LNCAP (cell line): ENCODE results near the gene CHD6.

Experiments
- TF ChIP-seq, protein P1 (sequence below): fragments of 450-650 bp; IDR thresholded peaks from 2 replicates; pipeline ENCODE4 v1.5.1; 2017; ENCODE audit warnings: mild to moderate bottlenecking

CHD6 gene

DNA sequence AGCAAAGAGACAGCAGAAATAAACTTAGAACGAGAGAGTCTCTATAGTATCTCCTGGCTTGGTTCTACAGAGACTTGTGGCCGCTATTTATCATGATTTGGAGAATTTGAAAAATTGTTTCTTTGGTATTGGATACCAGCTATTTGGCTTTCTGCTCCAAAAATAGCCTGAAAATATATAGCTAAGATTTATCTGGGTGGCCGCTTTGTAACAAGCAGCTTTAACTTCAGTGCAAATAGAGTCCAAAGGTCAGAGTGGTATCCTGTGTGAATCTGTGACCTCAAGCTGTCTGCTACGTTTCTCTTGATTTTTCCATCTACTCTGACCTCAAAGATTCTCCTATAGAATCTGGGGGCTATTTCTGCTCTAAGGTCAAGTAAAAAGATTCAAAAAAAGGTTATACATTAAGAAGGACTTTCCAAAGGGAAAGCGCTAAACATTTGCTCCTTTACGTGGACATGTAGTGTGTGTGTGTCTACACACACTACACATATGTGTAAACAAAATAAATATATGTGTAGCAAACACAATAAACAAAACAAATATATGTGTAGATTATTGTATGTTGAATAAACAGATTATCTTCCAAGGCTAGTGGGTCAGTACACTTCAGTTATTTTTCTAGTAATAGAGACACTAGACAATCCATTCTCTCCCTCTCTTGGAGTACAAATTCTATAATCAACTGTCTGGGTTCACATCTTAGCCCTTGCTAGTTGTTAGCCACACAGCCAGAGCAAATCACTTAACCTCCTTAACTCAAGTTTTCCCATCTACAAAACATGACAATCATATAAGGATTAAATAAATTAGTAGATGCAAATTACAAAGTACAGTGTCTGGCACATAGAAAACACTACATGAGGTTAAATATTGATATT lies 40.8 kb downstream of the CHD6 start:
- TF ChIP-seq, protein P1, sequence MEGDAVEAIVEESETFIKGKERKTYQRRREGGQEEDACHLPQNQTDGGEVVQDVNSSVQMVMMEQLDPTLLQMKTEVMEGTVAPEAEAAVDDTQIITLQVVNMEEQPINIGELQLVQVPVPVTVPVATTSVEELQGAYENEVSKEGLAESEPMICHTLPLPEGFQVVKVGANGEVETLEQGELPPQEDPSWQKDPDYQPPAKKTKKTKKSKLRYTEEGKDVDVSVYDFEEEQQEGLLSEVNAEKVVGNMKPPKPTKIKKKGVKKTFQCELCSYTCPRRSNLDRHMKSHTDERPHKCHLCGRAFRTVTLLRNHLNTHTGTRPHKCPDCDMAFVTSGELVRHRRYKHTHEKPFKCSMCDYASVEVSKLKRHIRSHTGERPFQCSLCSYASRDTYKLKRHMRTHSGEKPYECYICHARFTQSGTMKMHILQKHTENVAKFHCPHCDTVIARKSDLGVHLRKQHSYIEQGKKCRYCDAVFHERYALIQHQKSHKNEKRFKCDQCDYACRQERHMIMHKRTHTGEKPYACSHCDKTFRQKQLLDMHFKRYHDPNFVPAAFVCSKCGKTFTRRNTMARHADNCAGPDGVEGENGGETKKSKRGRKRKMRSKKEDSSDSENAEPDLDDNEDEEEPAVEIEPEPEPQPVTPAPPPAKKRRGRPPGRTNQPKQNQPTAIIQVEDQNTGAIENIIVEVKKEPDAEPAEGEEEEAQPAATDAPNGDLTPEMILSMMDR: no peak

DNA sequence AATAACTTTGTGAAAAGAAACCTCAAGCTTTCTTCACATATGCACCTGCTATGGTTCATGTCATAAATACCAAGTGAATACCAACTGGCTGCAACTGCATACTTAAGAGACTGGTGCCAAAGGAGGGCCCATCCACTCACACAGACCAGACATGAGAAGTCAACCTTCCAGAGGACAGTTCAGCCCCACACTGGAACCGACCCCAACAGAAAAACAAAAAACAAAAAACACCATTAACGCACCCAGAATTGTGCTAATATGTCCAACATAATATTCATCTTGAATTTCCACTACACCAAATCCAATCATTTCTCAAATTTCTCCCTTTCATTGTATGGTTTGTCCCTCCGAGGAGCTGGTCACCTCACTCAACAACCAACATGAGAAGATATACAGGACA lies 42.8 kb downstream of the CHD6 start:
- TF ChIP-seq, protein P1: no peak

DNA sequence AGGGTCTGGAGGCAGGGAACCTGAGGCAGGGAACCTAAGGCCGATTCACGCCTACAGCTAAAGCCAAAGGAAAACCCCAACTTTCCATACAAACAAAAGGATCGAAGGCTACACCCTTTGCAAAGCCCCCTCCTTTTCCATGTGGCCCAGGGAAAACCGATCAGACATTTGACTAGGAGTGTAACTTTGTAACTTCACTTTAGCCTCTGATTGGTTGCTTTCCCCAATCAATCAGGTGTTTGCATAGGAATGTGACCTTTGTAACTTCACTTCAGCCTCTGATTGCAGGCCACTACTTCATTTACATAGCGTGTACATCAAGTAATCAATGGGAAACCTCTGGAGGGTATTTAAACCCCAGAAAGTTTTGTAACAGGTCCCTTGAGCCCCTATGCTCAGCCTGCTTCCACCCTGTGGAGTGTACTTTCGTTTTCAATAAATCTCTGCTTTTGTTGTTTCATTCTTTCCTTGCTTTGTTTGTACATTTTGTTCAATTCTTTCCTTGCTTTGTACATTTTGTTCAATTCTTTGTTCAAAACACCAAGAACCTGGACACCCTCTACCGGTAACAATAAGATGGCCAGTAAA lies 43.3 kb downstream of the CHD6 start:
- TF ChIP-seq, protein P1: no peak

DNA sequence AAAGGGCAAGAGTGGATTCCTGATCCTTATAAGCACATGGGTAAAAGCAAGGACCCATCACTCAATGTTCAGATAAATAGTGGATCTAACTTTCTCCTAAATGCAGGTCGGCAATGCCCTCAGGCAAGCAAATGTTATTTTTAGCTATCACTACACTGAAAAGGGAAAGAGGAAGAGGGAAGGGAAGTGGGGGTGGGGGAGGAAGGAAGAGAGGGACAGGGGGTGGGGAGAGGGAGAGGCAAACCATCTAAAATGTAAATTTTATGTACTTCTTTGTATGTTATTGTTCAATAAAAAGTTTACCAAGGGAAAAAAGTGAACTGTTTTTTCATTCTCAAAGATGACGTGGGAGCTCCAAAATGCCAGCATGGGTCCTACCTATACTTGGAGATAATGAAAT lies 44.2 kb downstream of the CHD6 start:
- TF ChIP-seq, protein P1: no peak

DNA sequence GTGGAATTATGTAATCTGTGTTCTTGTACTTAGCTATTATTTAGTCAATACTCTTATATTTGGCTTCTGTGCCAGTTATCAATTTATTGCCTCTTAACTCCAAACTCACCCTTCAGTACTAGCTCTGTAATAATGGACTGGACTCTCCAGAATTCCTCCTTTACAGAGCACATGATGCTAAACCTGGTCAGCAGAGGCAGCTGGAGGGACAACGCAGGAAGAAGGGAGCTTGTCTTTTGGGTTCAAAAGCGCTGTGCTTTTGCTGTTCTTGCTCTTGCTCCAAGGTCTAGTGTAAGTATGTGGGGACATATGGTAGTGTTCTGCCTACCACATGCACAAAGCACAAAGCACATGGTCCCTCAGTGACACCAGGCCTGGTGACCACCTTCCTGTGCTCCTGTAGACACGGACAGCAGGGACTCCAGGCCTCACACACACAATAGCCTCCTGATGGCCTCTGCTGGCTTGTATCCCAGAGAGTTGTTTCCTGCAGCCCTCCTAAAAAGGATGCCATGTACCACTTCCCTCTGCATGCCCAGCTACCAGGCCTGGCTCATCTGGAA lies 46.1 kb downstream of the CHD6 start:
- TF ChIP-seq, protein P1: peak; percentile 44; the same call in 1 of the 2 replicates

DNA sequence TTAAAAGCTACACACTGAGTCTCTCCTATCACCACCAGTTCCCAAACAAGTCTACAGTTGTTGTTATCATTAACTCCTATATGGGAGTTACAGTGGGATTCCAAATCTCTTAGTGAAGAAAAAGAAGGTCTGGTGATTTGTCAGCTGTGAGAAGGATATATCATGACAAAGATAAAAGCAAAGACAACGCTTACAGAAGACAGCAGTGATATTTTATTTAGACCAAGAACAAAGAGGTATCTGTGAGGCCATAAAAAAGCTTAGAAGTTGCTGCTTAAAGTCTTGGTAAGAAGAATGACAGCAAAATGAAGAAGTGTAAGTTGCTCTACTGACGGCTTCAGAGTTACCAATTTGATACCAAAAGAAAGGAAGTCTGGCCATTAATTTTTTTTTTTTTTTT lies 47.2 kb downstream of the CHD6 start:
- TF ChIP-seq, protein P1: no peak

DNA sequence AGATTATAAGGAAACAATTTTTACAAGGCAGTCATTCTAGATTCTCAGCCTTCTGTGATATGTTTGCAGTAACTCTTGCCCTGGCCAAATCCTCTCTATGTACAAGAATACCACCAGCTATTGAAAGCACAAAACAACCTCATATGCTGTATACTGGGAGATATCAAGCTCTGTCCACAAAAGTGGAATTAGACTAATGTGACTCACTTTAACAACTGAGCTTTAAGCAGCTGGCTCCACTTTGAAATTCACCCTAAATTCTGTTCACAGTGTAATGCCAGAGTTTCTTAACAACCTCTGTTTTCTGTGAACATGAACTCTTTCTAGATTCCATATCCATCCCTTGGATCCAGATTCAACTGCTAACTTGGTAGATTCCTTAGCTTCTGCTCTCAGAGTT lies 47.6 kb downstream of the CHD6 start:
- TF ChIP-seq, protein P1: no peak
